Measurements from ENCODE around the gene UBXN6. TPM values are rescaled to one million over a fixed set of nuclear protein-coding genes. Genes with fewer than 3 reads are reported as not detected.

The UBXN6 gene
- total and polyA plus RNA-seq, 7 donors = 110 to 274 (median 134) TPM

GRCh38 chr19:4482721-4483364 lies 25.2 kb upstream of the UBXN6 start:
- Histone ChIP-seq H3K27me3 (ENCODE audit: insufficient read depth in 3 of 3, low read length in 2 of 3) (no peaks in the 10 kb centered on the region), H3K27ac (no peak overlapping the region), H3K9me3 (no peaks in the 10 kb centered on the region), H3K4me3 (no peak overlapping the region), H3K4me1 (no peaks in the 10 kb centered on the region), H3K36me3 (ENCODE audit: insufficient read depth in 1 of 2, low read depth in 1 of 2) (peaks cover 0 to 42% of the 10 kb centered on the region in 2 donors)
- TF ChIP-seq CTCF (IDR thresholded peaks at IDR 0.05) = no peak
- DNase-seq (no peak), ATAC-seq (no peak)
- 92 to 94% (median 93%) methylated on average over 35 of the region's 35 CpGs for WGBS, 3 donors
- intact Hi-C loops (cut with DNase I) = no loop called here

GRCh38 chr19:4477034-4477801 lies 19.6 kb upstream of the UBXN6 start:
- ATAC-seq = no peak
- WGBS, 3 donors = 79 to 88% (median 82%) methylated on average over 16 of the region's 16 CpGs
- Histone ChIP-seq H3K4me1 (peaks cover 4% of the 10 kb centered on the region), H3K27me3 (ENCODE audit: insufficient read depth in 3 of 3, low read length in 2 of 3) (no peaks in the 10 kb centered on the region), H3K4me3 (no peak overlapping the region), H3K27ac (no peak overlapping the region), H3K9me3 (no peaks in the 10 kb centered on the region), H3K36me3 (ENCODE audit: insufficient read depth in 1 of 2, low read depth in 1 of 2) (peaks cover 6 to 51% of the 10 kb centered on the region in 2 donors)
- no peak for DNase-seq
- TF ChIP-seq CTCF (IDR thresholded peaks at IDR 0.05) = no peak
- intact Hi-C loops (cut with DNase I) = no loop called here

GRCh38 chr19:4474514-4475022 lies 17.0 kb upstream of the UBXN6 start:
- no peaks in the 10 kb centered on the region for H3K9me3 ChIP-seq
- peaks cover 6 to 45% of the 10 kb centered on the region in 2 donors for H3K36me3 ChIP-seq (ENCODE audit: insufficient read depth in 1 of 2, low read depth in 1 of 2)
- H3K4me3 ChIP-seq = no peak overlapping the region
- no peaks in the 10 kb centered on the region for H3K27me3 ChIP-seq (ENCODE audit: insufficient read depth in 3 of 3, low read length in 2 of 3)
- no peak for TF ChIP-seq CTCF (IDR thresholded peaks at IDR 0.05)
- ATAC-seq = no peak
- 40 to 51% (median 41%) methylated on average over 11 to 13 of the region's 13 CpGs for WGBS, 3 donors
- intact Hi-C loops (cut with DNase I) = no loop called here
- H3K27ac ChIP-seq = no peak overlapping the region
- no peak for DNase-seq
- H3K4me1 ChIP-seq = peaks cover 4% of the 10 kb centered on the region

GRCh38 chr19:4473763-4474513 lies 16.3 kb upstream of the UBXN6 start:
- Histone ChIP-seq H3K4me1 (peaks cover 4% of the 10 kb centered on the region), H3K36me3 (ENCODE audit: insufficient read depth in 1 of 2, low read depth in 1 of 2) (peaks cover 6 to 38% of the 10 kb centered on the region in 2 donors), H3K4me3 (peak overlapping the region; percentile 91), H3K27ac (no peak overlapping the region), H3K27me3 (ENCODE audit: insufficient read depth in 3 of 3, low read length in 2 of 3) (no peaks in the 10 kb centered on the region), H3K9me3 (no peaks in the 10 kb centered on the region)
- no peak for TF ChIP-seq CTCF (IDR thresholded peaks at IDR 0.05)
- ATAC-seq (no peak), DNase-seq (no peak)
- intact Hi-C loops (cut with DNase I) = no loop called here
- 30 to 39% (median 37%) methylated on average over 23 of the region's 23 CpGs for WGBS, 3 donors

Measured in psoas muscle (tissue), 8 donors.